H9 (cell line): ENCODE results near the gene PPP1R27. TPM values are rescaled to one million over a fixed set of nuclear protein-coding genes. Genes with fewer than 3 reads are reported as not detected.

Source experiments
- DNase-seq: peaks from one replicate; pipeline ENCODE4 v3.0.0-alpha.2; 2017
- H2AFZ ChIP-seq: one replicate; pipeline ENCODE4 v1.6.1; 2013; ENCODE audit warnings: mild to moderate bottlenecking, low read length, control low read depth, moderate library complexity
- H2AK5ac ChIP-seq: 2 replicates; pipeline ENCODE4 v1.6.1; 2013; ENCODE audit warnings: low read length, control low read depth, mixed read lengths; ENCODE audit not compliant: insufficient read length
- H2BK120ac ChIP-seq: one replicate; pipeline ENCODE4 v1.6.1; 2013; ENCODE audit warnings: low read depth, mild to moderate bottlenecking, low read length, control low read depth, inconsistent platforms; ENCODE audit not compliant: poor library complexity, severe bottlenecking
- H2BK12ac ChIP-seq: 2 replicates; pipeline ENCODE4 v1.6.1; 2013; ENCODE audit warnings: low read length, control low read depth, mixed read lengths, low read depth; ENCODE audit not compliant: insufficient read length
- H2BK15ac ChIP-seq: 2 replicates; pipeline ENCODE4 v1.6.1; 2013; ENCODE audit warnings: low read depth, low read length, control low read depth
- H2BK20ac ChIP-seq: one replicate; pipeline ENCODE4 v1.6.1; 2013; ENCODE audit warnings: low read depth, mild to moderate bottlenecking, low read length, control low read depth, inconsistent platforms; ENCODE audit not compliant: poor library complexity, severe bottlenecking
- H2BK5ac ChIP-seq: 2 replicates; pipeline ENCODE4 v1.6.1; 2013; ENCODE audit warnings: low read length, control low read depth, mixed read lengths; ENCODE audit not compliant: insufficient read length
- H3K14ac ChIP-seq: 2 replicates; pipeline ENCODE4 v1.6.1; 2013; ENCODE audit warnings: low read length, control low read depth; ENCODE audit not compliant: insufficient read depth
- H3K18ac ChIP-seq: 2 replicates; pipeline ENCODE4 v1.6.1; 2013; ENCODE audit warnings: low read depth, mild to moderate bottlenecking, mixed read lengths, low read length, control low read depth; ENCODE audit not compliant: insufficient read length
- H3K23ac ChIP-seq: 2 replicates; pipeline ENCODE4 v1.6.1; 2013; ENCODE audit warnings: low read length, control low read depth, mixed read lengths, low read depth; ENCODE audit not compliant: insufficient read length
- H3K23me2 ChIP-seq: 2 replicates; pipeline ENCODE4 v1.6.1; 2013; ENCODE audit warnings: low read depth, mild to moderate bottlenecking, mixed read lengths, low read length, control low read depth; ENCODE audit not compliant: insufficient read length, poor library complexity, severe bottlenecking
- H3K27ac ChIP-seq: 2 replicates; pipeline ENCODE4 v1.5.1; 2013; ENCODE audit warnings: low read length, control low read depth, mixed read lengths, low read depth; ENCODE audit not compliant: insufficient read length
- H3K27me3 ChIP-seq: 2 replicates; pipeline ENCODE4 v1.6.1; 2013; ENCODE audit warnings: low read length, control low read depth, inconsistent platforms; ENCODE audit not compliant: insufficient read depth
- H3K4ac ChIP-seq: 2 replicates; pipeline ENCODE4 v1.6.1; 2013; ENCODE audit warnings: low read depth, mild to moderate bottlenecking, control low read depth, inconsistent platforms, low read length, moderate library complexity
- H3K4me1 ChIP-seq: 2 replicates; pipeline ENCODE4 v1.6.1; 2013; ENCODE audit warnings: low read length, control low read depth, inconsistent platforms; ENCODE audit not compliant: insufficient read depth
- H3K4me2 ChIP-seq: 2 replicates; pipeline ENCODE4 v1.6.1; 2013; ENCODE audit warnings: low read length, control low read depth, mixed read lengths; ENCODE audit not compliant: insufficient read length, insufficient read depth
- H3K56ac ChIP-seq: 2 replicates; pipeline ENCODE4 v1.6.1; 2013; ENCODE audit warnings: low read depth, mild to moderate bottlenecking, mixed read lengths, low read length, control low read depth; ENCODE audit not compliant: insufficient read length
- H3K79me1 ChIP-seq: 2 replicates; pipeline ENCODE4 v1.6.1; 2013; ENCODE audit warnings: low read depth, mild to moderate bottlenecking, moderate library complexity, low read length, control low read depth, inconsistent platforms; ENCODE audit not compliant: insufficient read depth, poor library complexity, severe bottlenecking
- H3K79me2 ChIP-seq: 2 replicates; pipeline ENCODE4 v1.6.1; 2013; ENCODE audit warnings: low read length, control low read depth, inconsistent platforms; ENCODE audit not compliant: insufficient read depth
- H3K9ac ChIP-seq: 2 replicates; pipeline ENCODE4 v1.6.1; 2013; ENCODE audit warnings: low read length, control low read depth, mixed read lengths; ENCODE audit not compliant: insufficient read length; ENCODE audit errors: extremely low read depth
- H3K9me3 ChIP-seq: one replicate; pipeline ENCODE4 v1.6.1; 2013; ENCODE audit warnings: low read depth, low read length, inconsistent platforms; ENCODE audit not compliant: control insufficient read depth
- H3T11ph ChIP-seq: one replicate; pipeline ENCODE4 v1.6.1; 2013; ENCODE audit warnings: mild to moderate bottlenecking, low read length, control low read depth, inconsistent platforms
- H4K20me1 ChIP-seq: one replicate; pipeline ENCODE4 v1.6.1; 2013; ENCODE audit not compliant: control insufficient read depth, insufficient read length, insufficient read depth
- H4K5ac ChIP-seq: 2 replicates; pipeline ENCODE4 v1.6.1; 2013; ENCODE audit warnings: low read depth, mild to moderate bottlenecking, mixed read lengths, low read length, control low read depth; ENCODE audit not compliant: insufficient read length
- H4K8ac ChIP-seq: replicated peaks from 2 replicates; pipeline ENCODE4 v1.6.1; 2013; ENCODE audit warnings: low read length, control low read depth, mixed read lengths, low read depth; ENCODE audit not compliant: insufficient read length
- H4K91ac ChIP-seq: 2 replicates; pipeline ENCODE4 v1.6.1; 2013; ENCODE audit warnings: low read depth, mild to moderate bottlenecking, moderate library complexity, mixed read lengths, low read length, control low read depth; ENCODE audit not compliant: insufficient read length
- H3K27ac Mint-ChIP-seq, 3 experiments: 2 replicates in 2 of 3; 3 replicates in 1 of 3; pipeline ENCODE4 v1.8.0; 2020 to 2021; ENCODE audit warnings: mixed read lengths in 3 of 3, mild to moderate bottlenecking in 1 of 3, moderate library complexity in 1 of 3
- H3K27me3 Mint-ChIP-seq: 2 replicates; pipeline ENCODE4 v1.8.0; 2021; ENCODE audit warnings: low read depth, mild to moderate bottlenecking, moderate library complexity, mixed read lengths
- H3K36me3 Mint-ChIP-seq, 3 experiments: 2 replicates in 2 of 3; 3 replicates in 1 of 3; pipeline ENCODE4 v1.8.0; 2020 to 2021; ENCODE audit warnings: low read depth in 3 of 3, mixed read lengths in 3 of 3; ENCODE audit not compliant: insufficient read depth in 1 of 3
- H3K4me1 Mint-ChIP-seq, 2 experiments: 2 replicates each; pipeline ENCODE4 v1.8.0; 2020; ENCODE audit warnings: mixed read lengths in 2 of 2
- H3K4me3 Mint-ChIP-seq, 2 experiments: 2 replicates in 1 of 2; 3 replicates in 1 of 2; pipeline ENCODE4 v1.8.0; 2020 to 2021; ENCODE audit warnings: mild to moderate bottlenecking in 2 of 2, mixed read lengths in 2 of 2, moderate library complexity in 1 of 2
- H3K9me3 Mint-ChIP-seq, 2 experiments: 2 replicates in 1 of 2; 3 replicates in 1 of 2; pipeline ENCODE4 v1.8.0; 2020; ENCODE audit warnings: mild to moderate bottlenecking in 2 of 2, mixed read lengths in 2 of 2, moderate library complexity in 1 of 2
- CTCF ChIP-seq: fragments of 200-600 bp; sonication (generic); conservative IDR thresholded peaks from 3 replicates; pipeline ENCODE4 v1.8.0; 2021; ENCODE audit warnings: antibody characterized with exemption, mild to moderate bottlenecking
- WGBS: extraction: QIAGEN DNeasy Blood & Tissue Kit; methylation state at CpG from one replicate; pipeline ENCODE4 v1.1.7; 2013; ENCODE audit warnings: missing lambda C conversion rate, low lambda C conversion rate, mixed read lengths; ENCODE audit not compliant: insufficient read length; ENCODE audit errors: extremely low coverage; 5-methylcytosine and 5-hydroxymethylcytosine counted together
- total RNA-seq: library from RNA; stranded (reverse); gene quantifications from 2 replicates; pipeline ENCODE4 v1.2.1, GENCODE V29; 2021

Gene PPP1R27
- total RNA-seq, 1 experiment from 2014 or later = 0.22 TPM

- Histone ChIP-seq H3K4ac (no peak overlapping the region), H2AFZ (no peak overlapping the region), H3K27ac (no peak overlapping the region), H3K4me2 (peak overlapping the region; percentile 78), H4K20me1 (peaks cover 2% of the 10 kb centered on the region), H3K9ac (peak overlapping the region; percentile 56), H3T11ph (no peak overlapping the region), H3K4me1 (peaks cover 3% of the 10 kb centered on the region; the same call in 1 of the 2 replicates), H3K23me2 (peaks cover 10% of the 10 kb centered on the region), H3K56ac (no peak overlapping the region), H3K79me2 (peaks cover 20% of the 10 kb centered on the region; the same call in 1 of the 2 replicates), H3K14ac (no peak overlapping the region), H3K23ac (no peak overlapping the region), H3K79me1 (peaks cover 14% of the 10 kb centered on the region), H4K91ac (no peak overlapping the region), H3K27me3 (no peaks in the 10 kb centered on the region), H4K8ac (no peak overlapping the region), H2AK5ac (no peak overlapping the region), H4K5ac (no peak overlapping the region), H2BK20ac (no peak overlapping the region), H2BK120ac (no peak overlapping the region), H2BK12ac (no peak overlapping the region), H2BK15ac (no peak overlapping the region), H2BK5ac (no peak overlapping the region), H3K18ac (no peak overlapping the region), H3K9me3 (no peaks in the 10 kb centered on the region)
- H3K9me3 Mint-ChIP-seq = peaks cover 0 to 3% of the 10 kb centered on the region in 2 experiments; a peak in 1 of 5 replicates
- H3K4me3 Mint-ChIP-seq = peak overlapping the region; percentile 82 to 88
- H3K36me3 Mint-ChIP-seq = peaks cover 22 to 61% (median 55%) of the 10 kb centered on the region in 3 experiments; a peak in 6 of 7 replicates
- TF ChIP-seq CTCF = no peak
- no peak for DNase-seq
- peaks cover 9 to 20% of the 10 kb centered on the region in 2 experiments for H3K4me1 Mint-ChIP-seq
- no CpG with 5 or more reads among the region's 23 CpGs for WGBS
- H3K27me3 Mint-ChIP-seq = peaks cover 2% of the 10 kb centered on the region
- H3K27ac Mint-ChIP-seq = peak overlapping the region; percentile 38 to 89 (median 87)
These were observed 24.4 kb upstream of the PPP1R27 start for GRCh38 chr17:81858967-81859905.
